OCI-LY3 (cell line): ENCODE results near the gene TYROBP.

ENCODE experiments used
- H2AFZ ChIP-seq: fragments of 200-600, 300-600 bp; shearing (Covaris generic); 2 replicates; pipeline ENCODE4 v1.6.0; 2014; ENCODE audit warnings: antibody characterized with exemption, low read depth, low read length
- H3K27ac ChIP-seq: fragments of 200-600, 300-600 bp; sonication (generic); 2 replicates; pipeline ENCODE4 v1.5.1; 2014; ENCODE audit warnings: mild to moderate bottlenecking, low read length, moderate library complexity, mixed read lengths
- H3K27me3 ChIP-seq: fragments of 200-600, 300-600 bp; sonication (generic); 2 replicates; pipeline ENCODE4 v1.6.1; 2014; ENCODE audit warnings: low read depth, low read length, mixed read lengths
- H3K36me3 ChIP-seq: fragments of 200-600, 300-600 bp; sonication (generic); replicated peaks from 2 replicates; pipeline ENCODE3; 2014; ENCODE audit warnings: low read depth, low read length, mixed read lengths
- H3K4me1 ChIP-seq: fragments of 300-600, 200-600 bp; sonication (generic); 2 replicates; pipeline ENCODE4 v1.6.1; 2014; ENCODE audit warnings: low read length, mixed read lengths
- H3K4me2 ChIP-seq: fragments of 200-600, 300-600 bp; sonication (generic); 2 replicates; pipeline ENCODE4 v1.6.1; 2014; ENCODE audit warnings: low read length, mixed read lengths
- H3K4me3 ChIP-seq: fragments of 300-600, 200-600 bp; sonication (generic); 2 replicates; pipeline ENCODE4 v1.5.1; 2014; ENCODE audit warnings: antibody characterized with exemption, mild to moderate bottlenecking, low read length, moderate library complexity
- H3K79me2 ChIP-seq: fragments of 300-600, 200-600 bp; shearing (Covaris generic); 2 replicates; pipeline ENCODE4 v1.6.1; 2014; ENCODE audit warnings: mild to moderate bottlenecking, low read length, mixed read lengths
- H3K9ac ChIP-seq: fragments of 300-600, 200-600 bp; shearing (Covaris generic); 2 replicates; pipeline ENCODE4 v1.6.0; 2014; ENCODE audit warnings: mild to moderate bottlenecking, low read length, moderate library complexity
- H3K9me3 ChIP-seq: fragments of 200-600, 300-600 bp; shearing (Covaris generic); 2 replicates; pipeline ENCODE4 v1.6.1; 2014; ENCODE audit warnings: low read length, mixed read lengths; ENCODE audit not compliant: insufficient read depth
- H4K20me1 ChIP-seq: fragments of 200-600, 300-600 bp; sonication (generic); 2 replicates; pipeline ENCODE4 v1.6.1; 2016; ENCODE audit warnings: low read length, mixed read lengths; ENCODE audit not compliant: insufficient read depth
- CTCF ChIP-seq: fragments of 200-600, 300-600 bp; sonication (generic); IDR thresholded peaks from 2 replicates; pipeline ENCODE4 v1.5.1; 2014; ENCODE audit warnings: antibody characterized with exemption, low read length, low read depth
- EZH2phosphoT487 ChIP-seq: fragments of 200-600 bp; shearing (Covaris generic); IDR thresholded peaks from 2 replicates; pipeline ENCODE4 v1.6.1; 2018; ENCODE audit warnings: antibody characterized with exemption, mixed run types, low read depth

Gene TYROBP

GRCh38 chr19:35942235-35942634 is 34.1 kb upstream of the TYROBP start:
- Histone ChIP-seq H3K4me3 (no peak overlapping the region), H3K9me3 (no peaks in the 10 kb centered on the region), H3K9ac (no peak overlapping the region), H3K27ac (no peak overlapping the region), H3K27me3 (no peaks in the 10 kb centered on the region), H3K79me2 (peaks cover 2% of the 10 kb centered on the region; the same call in 1 of the 2 replicates), H2AFZ (no peak overlapping the region), H3K36me3 (peaks cover 6% of the 10 kb centered on the region), H3K4me1 (peaks cover 10% of the 10 kb centered on the region), H4K20me1 (peaks cover 2% of the 10 kb centered on the region; the same call in 1 of the 2 replicates), H3K4me2 (no peak overlapping the region)
- no peak for TF ChIP-seq CTCF
- no peak for TF ChIP-seq EZH2phosphoT487

DNA sequence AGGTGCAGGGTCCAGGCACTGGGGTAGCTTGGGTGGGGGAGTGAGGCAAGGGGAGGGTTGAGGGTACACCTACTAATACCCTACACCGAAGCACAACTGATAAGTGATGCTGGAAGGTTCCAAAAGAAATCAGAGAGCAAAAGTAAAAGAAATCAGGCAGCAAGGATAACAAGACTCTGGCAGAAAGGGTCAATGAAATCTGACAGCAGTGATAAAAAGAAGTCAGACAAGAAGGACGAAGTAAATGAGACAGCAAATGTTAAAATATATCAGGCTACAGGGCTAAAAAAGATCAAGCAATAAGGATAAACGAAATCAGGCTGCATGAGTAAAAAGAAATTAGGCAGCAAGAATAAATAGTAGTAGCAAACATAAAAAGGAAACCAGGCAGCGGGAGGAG is 32.7 kb upstream of the TYROBP start:
- H3K4me3 ChIP-seq, result no peak overlapping the region
- no peak overlapping the region for H2AFZ ChIP-seq
- peaks cover 10% of the 10 kb centered on the region; the same call in 1 of the 2 replicates for H3K79me2 ChIP-seq
- H3K9ac ChIP-seq, result no peak overlapping the region
- no peak for TF ChIP-seq CTCF
- no peak for TF ChIP-seq EZH2phosphoT487
- H3K27ac ChIP-seq, result no peak overlapping the region
- peaks cover 17% of the 10 kb centered on the region for H3K4me1 ChIP-seq
- no peaks in the 10 kb centered on the region for H3K27me3 ChIP-seq
- peaks cover 2% of the 10 kb centered on the region; the same call in 1 of the 2 replicates for H4K20me1 ChIP-seq
- H3K36me3 ChIP-seq, result peaks cover 6% of the 10 kb centered on the region
- H3K9me3 ChIP-seq, result no peaks in the 10 kb centered on the region
- no peak overlapping the region for H3K4me2 ChIP-seq

GRCh38 chr19:35940078-35940775 is 32.1 kb upstream of the TYROBP start:
- Histone ChIP-seq H3K36me3 (peaks cover 6% of the 10 kb centered on the region), H3K4me3 (no peak overlapping the region), H3K9me3 (no peaks in the 10 kb centered on the region), H3K9ac (no peak overlapping the region), H3K27ac (no peak overlapping the region), H3K79me2 (peaks cover 10% of the 10 kb centered on the region; the same call in 1 of the 2 replicates), H3K4me1 (peaks cover 21% of the 10 kb centered on the region), H3K4me2 (no peak overlapping the region), H4K20me1 (peaks cover 2% of the 10 kb centered on the region; the same call in 1 of the 2 replicates), H2AFZ (no peak overlapping the region), H3K27me3 (no peaks in the 10 kb centered on the region)
- TF ChIP-seq CTCF (no peak), EZH2phosphoT487 (no peak)

- Histone ChIP-seq H3K36me3 (peaks cover 6% of the 10 kb centered on the region), H3K79me2 (peaks cover 10% of the 10 kb centered on the region; the same call in 1 of the 2 replicates), H3K4me3 (no peak overlapping the region), H3K9me3 (no peaks in the 10 kb centered on the region), H3K27ac (no peak overlapping the region), H2AFZ (no peak overlapping the region), H3K4me1 (peaks cover 21% of the 10 kb centered on the region), H4K20me1 (peaks cover 2% of the 10 kb centered on the region; the same call in 1 of the 2 replicates), H3K27me3 (no peaks in the 10 kb centered on the region), H3K9ac (no peak overlapping the region), H3K4me2 (no peak overlapping the region)
- TF ChIP-seq EZH2phosphoT487 (no peak), CTCF (no peak)
Measured at GRCh38 chr19:35939307-35940077, 31.4 kb upstream of the TYROBP start.
